ENCODE data around the gene CYB561A3.
A peak's percentile ranks its signal among the peaks of the same experiment; 100 is the strongest.

The CYB561A3 gene

DNA sequence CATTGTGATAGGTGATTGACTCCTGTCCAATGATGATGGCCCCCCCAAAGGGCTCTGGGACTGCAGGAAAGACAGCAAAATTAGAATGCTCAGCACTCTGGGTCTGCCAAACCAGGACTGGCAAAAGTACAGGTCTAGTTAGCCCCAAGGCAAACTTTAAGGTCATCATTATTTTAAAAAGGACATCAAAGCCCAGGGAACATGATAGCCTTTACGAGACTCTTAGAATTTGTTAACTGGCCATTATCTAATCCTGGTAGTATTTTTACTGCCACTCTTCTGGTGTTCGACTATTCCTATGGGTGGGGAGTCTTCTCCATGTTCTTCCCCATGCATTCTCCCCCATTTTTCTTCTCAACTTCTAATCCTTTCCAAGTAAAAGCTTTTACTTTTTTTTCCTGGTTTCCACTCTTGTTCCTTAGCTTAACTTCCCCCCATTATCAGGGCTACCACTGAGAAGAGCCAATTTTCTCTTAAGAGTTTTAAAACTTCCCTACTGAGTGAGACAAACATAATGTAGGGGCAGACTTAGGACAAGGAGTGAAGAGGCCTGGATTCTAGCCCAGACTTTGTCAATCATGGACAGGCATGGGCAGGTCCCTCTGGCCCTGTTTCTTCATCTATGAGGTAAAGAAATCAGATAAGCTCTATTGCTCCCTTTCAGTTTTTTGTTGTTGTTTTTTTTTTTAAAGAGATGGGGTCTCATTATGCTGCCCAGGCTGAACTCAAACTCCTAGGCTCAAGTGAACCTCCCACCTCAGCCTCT is 35.9 kb downstream of the CYB561A3 start:
- DNase-seq (ENCODE audit: low read depth): peak; percentile 68

DNA sequence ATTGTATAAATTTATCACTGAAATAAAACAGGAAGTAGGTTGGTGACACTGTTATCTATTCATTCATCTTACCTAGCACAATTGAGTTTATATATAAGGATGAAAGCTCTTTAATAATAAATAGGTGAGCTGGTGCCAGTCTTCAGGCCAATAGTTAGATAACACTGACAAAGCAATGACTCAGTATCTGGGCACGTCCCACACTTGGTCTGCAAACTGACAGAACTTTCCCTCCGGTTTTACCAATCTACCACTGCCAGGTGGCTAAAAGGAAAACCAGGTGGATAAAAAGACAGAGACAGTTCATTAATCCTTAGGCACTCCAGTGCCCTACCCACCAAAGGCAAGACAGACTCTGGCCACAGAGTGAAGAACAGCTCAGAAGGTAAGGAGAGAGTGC is 46.4 kb downstream of the CYB561A3 start:
- DNase-seq (ENCODE audit: low read depth): no peak

DNA sequence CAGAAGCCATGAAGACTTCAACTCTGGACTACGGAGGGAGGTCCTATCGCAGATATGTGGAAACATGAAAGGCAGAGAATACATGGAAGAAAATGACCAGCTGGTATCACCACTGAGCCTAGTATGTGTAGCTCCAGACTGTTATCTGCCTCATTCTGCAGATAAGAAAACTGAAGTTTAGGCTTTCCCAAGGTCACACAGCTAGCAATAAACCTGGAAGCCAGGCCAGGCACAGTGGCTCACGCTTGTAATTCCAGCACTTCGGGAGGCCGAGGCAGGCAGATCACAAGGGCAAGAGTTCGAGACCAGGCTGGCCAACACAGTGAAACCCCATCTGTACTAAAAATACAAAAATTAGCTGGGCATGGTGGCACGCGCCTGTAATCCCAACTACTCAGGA is 50.9 kb downstream of the CYB561A3 start:
- DNase-seq (ENCODE audit: low read depth): no peak

DNA sequence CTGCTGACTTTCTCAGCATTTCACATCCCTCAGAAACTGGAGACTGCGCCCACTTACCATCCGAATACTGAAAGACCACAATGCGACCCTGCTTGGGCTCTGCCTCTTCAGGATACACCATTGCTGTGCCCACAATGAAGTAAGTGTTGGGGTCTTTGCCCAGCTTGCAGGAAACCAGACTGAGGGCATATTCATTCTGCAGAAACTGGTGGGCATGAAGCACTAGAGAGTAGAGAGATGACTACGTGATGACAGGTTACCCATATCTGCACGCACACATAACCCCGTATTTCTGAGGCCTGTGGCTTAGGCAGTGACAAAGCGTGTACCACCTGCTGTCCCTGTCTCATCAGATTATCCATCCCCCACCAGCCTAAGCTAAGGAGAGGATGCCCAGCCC is 51.9 kb downstream of the CYB561A3 start:
- no peak for DNase-seq (ENCODE audit: low read depth)

DNA sequence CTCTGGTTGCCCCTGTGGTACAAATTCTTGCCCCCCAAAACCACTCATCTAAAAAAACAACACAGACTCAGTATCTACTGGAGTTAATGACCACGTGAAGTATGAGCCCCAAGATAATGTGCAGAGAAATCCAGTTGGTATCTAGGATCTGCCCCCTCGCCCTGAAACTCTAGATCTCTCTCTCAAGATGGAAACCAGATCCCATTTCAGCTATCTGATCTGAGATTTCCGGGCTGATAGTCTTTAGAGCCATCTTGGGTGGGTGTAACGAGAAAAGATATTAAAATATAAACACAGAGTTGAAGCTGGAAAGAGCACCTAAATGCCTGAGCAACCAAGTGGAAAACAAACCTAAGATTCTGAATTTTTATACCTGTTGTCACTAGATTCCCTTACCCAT is 52.5 kb downstream of the CYB561A3 start:
- DNase-seq (ENCODE audit: low read depth): no peak

DNA sequence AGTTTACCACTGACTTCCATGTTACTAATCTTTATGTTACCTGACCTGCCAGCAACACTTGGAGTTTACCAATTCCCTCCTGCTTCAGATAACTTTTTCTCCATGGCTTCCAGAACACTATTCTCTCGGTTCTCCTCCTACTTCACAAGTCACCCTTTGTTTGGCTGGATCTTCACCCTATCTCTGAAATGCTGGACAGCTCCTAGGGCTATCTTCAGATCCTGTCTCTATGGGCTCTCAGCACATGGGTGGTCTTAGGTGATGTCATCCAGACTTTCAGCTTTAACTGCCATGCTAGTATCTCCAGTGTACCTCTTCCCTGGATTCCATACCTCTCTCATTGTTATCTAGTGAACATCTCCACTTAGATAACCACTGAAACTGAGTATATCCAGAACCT is 54.3 kb downstream of the CYB561A3 start:
- peak; percentile 15 for DNase-seq (ENCODE audit: low read depth)

DNA sequence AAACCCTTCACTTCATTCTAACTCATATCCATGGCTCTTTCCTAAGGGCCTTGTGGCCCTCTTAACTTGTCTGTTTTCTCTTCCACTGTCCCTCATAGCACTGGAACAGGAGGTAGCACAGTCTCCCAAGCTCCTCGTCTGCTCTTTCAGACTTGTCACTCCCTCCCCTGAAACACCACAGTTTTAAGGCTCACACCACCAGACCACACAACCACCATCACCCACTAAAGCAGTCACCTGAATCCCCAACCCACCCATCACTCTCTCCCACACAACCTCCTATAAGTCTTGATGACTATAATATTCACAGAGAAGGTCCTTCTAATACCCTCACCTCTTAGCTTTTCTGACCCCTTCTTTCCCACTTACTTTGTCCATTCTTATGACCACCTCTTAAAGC is 55.5 kb downstream of the CYB561A3 start:
- no peak for DNase-seq (ENCODE audit: low read depth)

DNA sequence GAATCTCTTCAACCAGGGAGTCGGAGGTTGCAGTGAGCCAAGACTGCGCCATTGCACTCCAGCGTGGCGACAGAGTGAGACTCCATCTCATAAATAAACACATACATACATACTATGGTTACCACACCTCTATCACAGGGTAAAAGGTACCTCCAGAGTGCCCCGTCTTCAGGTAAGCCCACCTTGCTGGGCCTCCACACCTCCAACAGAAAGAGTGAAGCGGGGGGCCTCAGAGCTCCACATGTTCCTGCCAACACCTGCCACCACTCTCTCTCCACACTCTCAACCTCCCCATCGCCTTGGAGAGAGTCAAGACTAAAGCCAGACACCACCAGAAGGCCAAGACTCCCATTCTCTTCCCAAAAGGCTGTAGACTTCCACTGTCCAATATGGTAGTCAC is 56.3 kb downstream of the CYB561A3 start:
- no peak for DNase-seq (ENCODE audit: low read depth)

DNA sequence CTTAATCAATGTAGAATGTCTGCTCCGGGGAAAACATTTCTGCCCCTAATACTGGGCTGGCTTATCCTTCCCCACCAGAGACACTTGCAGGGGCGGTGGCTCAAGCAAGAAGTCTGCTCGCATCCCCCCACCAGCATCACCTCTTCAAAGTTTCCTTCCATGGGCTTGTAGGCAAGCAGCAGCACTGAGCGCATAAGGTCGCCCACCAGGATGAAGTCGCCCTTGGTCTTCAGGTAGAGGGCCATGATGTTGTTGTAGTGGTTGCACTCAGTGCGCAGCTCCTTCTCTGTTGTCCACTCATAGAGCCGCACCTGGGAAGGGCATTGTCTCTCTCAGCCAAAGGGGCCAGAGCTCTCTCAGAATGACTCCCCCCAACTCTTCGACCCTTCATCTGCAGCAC is 58.0 kb downstream of the CYB561A3 start:
- no peak for DNase-seq (ENCODE audit: low read depth)

DNA sequence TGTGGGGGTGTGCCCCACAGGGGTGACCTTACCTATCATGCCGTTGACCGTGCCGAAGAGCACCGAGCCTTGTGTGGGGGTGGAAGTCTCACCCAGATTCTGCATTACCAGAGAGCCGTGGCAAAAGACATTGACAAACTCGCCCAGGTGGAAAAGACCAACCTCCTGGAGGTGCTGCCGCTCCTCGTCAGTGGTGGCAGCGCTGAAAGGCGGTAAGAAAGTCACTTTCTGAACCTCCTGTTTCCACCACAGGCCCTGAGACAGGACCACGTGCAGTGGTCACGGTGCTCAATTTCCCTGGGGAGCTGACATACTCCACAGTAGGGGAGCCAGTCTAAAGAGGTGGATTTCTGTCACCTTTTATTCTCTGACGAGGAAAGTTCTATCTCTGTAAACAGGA is 59.1 kb downstream of the CYB561A3 start:
- DNase-seq (ENCODE audit: low read depth): no peak

Measured in amniotic epithelial cell (primary cell).